ENCODE data around the gene SNX21. TPM values are rescaled to one million over a fixed set of nuclear protein-coding genes. Genes with fewer than 3 reads are reported as not detected.
"Not testable (repeated sequence)": the region's sequence is repeated elsewhere in the genome, so short reads cannot be mapped to it uniquely, and the experiment has no call there.

Gene SNX21
- polyA plus RNA-seq, 4 donors, result 11.3 to 22.4 (median 17.5) TPM

DNA sequence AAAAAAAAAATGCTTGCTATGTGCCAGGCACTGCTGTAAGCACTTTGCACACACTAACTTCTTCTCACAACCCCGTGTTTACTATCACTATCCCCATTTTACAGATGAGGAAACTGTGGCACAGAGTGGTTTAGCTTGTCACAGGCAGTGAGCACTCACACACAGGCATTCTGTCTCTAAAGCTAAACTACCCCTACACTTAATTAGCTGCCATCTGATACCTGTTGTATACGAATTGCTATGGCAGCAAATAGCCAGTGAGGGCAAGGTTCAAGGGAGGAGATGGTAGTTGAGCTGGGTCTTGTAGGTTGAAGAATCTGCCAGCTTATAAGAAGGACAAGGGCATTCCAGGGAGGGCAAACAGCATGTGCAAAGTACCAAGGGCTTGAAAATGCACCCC is 11.7 kb upstream of the SNX21 start:
- no peak for DNase-seq (ENCODE audit: low read depth in 4 of 4, low spot score in 2 of 4)

DNA sequence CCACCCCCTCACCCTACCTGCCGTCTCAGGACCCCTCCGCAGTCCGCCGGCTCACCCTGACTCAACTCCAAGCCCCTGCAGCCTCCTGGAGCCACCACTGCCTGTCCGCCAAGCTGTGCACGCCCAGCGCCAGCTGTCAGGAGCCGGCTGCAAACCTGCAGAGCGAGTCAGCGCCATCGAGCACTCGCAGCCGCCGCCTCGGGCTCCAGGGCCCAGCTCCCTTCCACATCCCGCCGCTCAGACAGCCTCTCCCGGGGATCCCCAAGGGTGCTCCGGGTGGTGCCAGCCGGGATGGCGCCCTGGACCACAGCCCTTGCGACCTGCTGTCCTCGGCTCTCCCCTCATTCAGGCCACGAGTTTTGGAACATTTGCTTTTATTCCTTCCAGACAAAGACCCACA is 10.7 kb upstream of the SNX21 start:
- no peak for DNase-seq (ENCODE audit: low read depth in 4 of 4, low spot score in 2 of 4)

DNA sequence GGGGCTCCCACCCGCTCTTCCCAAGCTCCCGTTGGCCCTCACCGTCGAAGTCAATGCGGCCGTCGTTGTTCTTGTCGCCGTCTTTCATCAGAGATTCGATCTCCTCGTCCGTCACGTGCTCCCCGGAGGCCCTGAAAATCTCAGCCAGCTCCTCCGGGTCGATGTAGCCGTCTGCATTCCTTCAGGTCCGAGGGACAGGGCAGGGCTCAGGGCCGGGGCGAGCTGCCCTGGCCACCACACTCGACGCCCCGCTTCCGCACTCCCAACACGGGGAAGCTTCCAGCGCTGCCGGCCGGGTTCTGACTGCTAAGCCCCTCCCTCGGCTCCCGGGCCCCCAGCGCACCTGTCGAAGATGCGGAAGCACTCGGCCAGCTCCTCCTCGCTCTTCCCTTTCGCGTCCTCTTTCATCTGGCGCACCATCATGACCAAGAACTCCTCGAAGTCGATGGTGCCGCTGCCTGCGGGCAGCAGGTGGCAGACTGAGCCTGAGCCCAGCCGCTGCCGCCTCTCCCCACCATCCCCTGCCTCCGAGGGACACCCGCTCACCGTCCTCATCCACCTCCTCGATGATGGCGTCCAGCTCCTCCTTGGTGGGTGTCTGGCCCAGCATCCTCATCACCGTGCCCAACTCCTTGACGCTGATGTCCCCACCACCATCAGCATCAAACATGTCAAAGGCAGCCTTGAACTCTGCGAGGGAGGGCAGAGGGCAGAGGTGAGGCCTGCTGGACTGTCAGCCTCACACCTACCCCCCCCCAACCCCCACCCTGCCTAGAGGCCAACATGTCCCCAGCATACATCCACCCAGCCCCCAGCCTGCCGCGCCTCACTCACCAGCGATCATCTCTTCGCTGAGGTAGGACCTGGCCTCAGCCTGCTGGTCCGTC is 9.4 kb upstream of the SNX21 start:
- DNase-seq (ENCODE audit: low read depth in 4 of 4, low spot score in 2 of 4), result no peak

DNA sequence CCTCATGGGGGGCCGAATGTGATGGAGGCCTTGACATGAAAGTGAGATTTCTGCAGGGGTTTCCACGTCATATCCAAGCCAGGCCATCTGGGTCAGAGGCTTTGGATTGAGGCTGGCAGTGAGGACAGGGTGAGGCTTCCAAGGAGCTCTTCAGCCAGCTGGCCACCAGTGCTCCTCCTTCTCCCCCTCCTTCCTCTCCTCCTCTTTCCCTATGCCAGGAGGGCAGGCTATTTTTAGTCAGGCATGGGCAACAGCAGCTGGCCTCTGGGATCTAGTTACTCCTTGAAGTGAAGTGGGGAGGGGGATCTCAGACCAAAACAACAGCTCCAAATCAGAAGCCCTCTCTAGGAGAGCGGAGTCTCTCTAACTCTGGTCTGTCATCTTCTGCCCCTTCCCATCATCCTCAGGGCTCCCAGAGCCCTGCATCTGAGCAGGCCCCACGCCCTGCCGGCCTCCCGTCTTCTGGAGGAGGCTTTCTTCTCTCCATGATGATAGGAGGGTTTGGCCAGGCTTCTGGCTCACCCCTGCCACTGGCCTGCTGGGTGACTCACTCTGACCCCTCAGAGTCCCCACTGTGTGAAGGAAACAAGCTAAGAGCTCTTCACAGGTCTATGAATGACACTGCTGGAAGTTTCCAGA is 7.1 kb upstream of the SNX21 start:
- no peak for DNase-seq (ENCODE audit: low read depth in 4 of 4, low spot score in 2 of 4)

DNA sequence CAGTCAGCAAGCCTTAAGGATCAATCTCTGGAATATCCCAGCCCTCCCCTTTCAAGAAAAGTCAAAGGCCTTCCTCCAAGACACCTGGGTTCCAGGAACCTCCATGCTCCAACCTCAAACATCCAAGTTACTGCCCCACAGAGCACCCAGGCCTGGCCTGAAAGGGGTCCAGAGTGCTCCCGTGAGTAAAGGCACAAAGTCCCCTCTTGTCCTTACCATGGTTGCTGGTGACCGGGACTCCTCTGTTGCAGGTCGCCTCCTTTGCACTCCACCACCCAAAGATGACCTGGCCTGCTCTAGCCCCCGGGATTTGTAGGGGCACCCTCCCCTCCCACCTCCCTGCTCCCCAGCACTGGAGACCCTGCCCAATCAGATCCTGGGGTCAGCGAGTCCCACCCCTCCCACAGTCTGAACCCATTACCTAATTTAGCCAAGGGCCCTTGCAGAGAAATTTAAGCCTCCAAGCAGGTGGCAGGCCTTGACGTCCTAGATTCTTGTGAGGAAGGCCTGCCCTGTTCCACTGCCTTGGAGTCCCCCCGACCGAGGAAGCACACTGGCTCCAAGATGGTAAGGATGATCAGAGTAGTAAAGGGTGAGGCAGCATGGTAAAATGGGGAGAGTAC is 6.5 kb upstream of the SNX21 start, which contains the start of gene TNNC2:
TNNC2 (minus strand) TSS at position 283 of the 623 bp plus-strand sequence; CDS start at position 219, 64 bp downstream.
- no peak for DNase-seq (ENCODE audit: low read depth in 4 of 4, low spot score in 2 of 4)

DNA sequence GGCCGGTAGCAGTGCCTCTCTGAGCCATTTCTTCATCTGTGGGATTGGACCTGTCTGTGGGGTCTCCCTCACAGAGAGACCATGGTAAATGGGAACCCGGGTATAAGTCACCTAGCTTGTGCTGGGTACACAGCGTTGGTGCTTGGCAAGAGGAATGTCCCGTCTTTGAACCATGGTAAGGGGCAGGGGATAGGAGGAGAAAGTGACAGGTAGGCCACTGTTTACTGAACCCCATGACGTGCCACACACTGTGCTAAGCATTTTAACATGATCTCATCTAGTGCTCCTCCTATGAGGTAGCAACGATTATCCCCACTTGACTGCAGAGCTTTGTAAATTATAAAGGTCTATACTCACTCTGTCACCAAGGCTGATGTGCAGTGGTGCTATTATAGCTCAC is 5.9 kb upstream of the SNX21 start:
- DNase-seq (ENCODE audit: low read depth in 4 of 4, low spot score in 2 of 4), result no peak

DNA sequence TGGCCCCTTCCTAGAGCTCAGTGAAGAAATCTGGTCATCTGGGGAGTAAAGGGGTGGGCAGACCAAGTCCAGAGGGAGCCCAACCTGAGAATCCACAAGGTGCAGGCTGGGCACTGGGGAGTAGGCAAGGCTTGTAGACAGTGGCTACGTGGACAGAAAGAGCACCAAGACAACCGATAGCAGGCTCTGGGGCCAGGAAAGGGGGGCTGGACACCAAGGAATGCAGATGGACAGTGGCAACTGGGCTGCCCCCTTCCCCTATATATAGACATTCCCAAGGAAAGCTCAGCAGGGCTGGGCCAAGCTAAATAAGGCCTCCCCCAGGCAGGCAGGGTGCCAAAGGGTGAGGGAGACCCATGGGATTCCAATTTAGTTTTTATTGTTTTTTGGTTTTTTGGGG is 5.0 kb upstream of the SNX21 start:
- DNase-seq (ENCODE audit: low read depth in 4 of 4, low spot score in 2 of 4), result no peak

DNA sequence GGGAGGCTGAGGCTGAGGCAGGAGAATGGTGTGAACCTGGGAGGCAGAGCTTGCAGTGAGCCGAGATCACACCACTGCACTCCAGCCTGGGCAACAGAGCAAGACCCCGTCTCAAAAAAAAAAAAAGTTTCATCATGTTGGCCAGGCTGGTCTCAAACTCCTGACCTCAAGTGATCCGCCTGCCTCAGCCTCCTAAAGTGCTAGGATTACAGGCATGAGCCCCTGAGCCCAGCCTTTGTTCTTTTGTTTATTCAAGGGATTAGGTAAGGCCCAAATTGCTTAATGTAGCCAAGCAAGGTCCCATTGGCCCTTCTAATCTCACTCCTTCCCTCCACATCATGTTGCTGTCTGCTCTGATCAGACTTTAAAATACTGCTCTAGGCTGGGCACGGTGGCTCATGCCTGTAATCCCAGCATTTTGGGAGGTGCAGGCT is 3.9 kb upstream of the SNX21 start:
- DNase-seq (ENCODE audit: low read depth in 4 of 4, low spot score in 2 of 4), result not testable (repeated sequence)

DNA sequence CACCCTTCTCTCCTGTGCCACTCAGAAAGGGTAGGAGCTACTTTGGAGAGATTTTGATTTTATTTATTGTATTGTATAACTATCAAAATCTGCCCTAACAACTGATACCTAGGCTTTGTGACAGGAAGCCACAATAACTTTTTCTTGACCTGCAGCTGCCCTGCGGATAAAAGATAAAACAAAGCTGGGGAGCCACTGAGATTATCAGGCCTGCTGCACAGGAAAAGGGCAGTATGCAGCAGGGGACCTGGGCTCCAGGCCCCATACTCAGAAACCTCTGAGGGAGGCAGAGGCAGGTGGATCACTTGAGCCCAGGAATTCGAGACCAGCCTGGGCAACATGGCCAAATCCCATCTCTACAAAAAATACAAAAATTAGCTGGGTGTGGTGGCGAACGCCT is 980 bp upstream of the SNX21 start:
- DNase-seq (ENCODE audit: low read depth in 4 of 4, low spot score in 2 of 4), result no peak

DNA sequence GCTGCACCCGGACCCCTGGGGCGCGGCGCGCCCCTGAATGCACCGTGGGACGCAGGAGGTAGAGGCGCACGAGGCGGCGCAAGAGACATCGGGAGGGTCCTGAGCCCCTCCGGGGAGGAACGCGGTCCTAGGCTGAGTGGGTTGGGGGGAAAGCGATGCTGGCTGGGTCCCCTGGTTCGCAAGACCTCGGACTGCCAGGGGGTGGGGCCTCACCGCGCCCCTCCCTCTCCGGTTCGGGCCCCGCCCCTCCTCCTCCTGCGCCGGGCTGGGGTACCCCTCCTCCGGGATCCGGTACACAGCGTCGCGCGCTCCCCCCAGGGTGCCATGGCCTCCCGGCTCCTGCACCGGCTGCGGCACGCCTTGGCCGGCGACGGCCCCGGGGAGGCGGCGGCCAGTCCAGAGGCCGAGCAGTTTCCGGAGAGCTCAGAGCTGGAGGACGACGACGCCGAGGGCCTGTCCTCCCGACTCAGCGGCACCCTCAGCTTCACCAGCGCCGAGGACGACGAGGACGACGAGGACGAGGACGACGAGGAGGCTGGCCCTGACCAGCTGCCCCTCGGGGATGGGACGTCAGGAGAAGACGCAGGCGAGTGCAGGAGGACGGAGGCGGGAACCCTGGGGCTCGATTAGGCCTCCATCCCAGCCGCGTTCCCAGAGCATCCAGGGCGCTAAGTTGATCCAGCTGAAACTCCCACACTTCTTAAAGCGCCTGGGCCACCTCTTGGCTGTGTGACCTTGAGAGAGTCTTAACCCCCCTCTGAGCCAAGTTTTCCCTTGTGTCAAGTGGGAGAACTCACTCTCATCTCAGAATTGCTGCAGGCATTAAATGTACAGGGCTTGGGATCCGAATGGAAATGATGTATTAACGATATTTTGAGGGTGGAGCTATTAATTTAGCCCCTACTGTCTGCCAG is 541 bp downstream of the SNX21 start:
- peak in 3 of 4 donors; percentile 62 to 77 (median 75) for DNase-seq (ENCODE audit: low read depth in 4 of 4, low spot score in 2 of 4)

DNA sequence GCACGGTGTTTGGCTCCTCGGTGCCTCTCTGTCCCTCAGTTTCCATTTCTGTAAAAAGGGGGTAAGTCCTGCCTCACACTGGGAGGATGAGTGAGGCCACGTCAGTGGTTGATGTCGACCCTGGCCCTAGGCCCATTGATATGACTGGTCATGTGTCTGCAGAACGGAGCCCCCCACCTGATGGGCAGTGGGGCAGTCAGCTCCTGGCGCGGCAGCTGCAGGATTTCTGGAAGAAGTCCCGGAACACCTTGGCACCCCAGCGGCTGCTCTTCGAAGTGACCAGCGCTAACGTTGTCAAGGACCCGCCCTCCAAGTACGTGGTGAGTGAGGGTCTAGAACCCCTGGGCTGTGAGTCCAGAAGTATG is 1.2 kb downstream of the SNX21 start:
- no peak for DNase-seq (ENCODE audit: low read depth in 4 of 4, low spot score in 2 of 4)

DNA sequence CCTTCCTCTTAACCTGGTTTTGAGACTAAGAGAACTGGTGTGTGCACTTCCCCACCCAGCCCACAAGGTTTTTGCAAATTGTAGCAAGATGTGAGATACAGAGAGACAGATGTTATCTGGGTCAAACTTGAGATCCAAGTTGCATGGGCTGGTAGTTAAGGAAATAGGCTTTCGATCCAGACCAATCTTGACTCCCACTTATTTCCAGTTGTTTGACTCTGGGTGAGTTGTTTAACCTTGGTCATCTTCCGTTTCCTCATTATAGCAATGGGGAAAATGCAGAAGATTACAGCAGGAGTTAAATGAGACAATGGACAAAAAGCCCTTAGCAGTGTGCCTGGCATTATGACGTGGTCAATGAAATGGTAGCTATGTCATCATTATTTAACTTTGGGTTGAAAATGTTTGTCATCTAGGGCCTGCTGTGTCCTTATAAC is 1.7 kb downstream of the SNX21 start:
- DNase-seq (ENCODE audit: low read depth in 4 of 4, low spot score in 2 of 4), result no peak

DNA sequence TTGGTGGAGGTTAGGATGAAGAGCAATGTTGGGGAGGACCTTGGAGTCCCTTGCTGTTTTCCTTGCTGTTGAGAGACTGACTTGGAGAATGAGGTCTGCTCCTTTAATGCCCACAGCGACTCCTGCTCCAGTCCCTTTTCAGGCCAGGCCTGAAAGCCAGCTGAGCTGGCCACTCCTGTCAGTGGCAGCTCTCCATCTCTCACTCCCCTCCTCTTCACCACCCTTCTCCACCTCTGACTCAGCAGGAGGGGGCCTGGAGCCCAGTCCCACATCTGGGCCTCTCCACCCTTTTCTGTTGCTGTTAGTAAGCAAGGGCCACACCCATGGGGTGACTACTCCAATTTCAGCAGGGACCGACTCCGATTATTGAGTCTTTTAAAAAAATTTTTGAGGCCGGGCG is 2.2 kb downstream of the SNX21 start:
- DNase-seq (ENCODE audit: low read depth in 4 of 4, low spot score in 2 of 4), result no peak

DNA sequence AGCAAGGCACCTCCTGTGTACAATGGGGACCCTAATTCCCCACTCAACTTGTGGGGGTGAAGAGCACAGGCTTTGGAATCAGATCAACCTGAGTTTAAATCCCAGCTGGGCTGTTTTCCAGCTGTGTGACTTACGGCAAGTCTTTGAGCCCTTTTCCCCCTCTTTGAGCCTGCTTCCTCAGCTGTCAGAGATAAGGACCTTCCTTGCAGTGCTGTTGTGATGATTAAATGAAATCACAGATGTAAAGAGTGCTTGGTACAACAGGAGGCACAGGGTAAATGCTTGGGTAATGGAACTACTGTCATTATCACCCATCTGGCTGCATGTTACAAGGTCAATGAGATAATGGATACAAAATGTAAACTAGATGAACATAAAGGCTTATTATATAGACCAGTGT is 3.2 kb downstream of the SNX21 start:
- no peak for DNase-seq (ENCODE audit: low read depth in 4 of 4, low spot score in 2 of 4)

DNA sequence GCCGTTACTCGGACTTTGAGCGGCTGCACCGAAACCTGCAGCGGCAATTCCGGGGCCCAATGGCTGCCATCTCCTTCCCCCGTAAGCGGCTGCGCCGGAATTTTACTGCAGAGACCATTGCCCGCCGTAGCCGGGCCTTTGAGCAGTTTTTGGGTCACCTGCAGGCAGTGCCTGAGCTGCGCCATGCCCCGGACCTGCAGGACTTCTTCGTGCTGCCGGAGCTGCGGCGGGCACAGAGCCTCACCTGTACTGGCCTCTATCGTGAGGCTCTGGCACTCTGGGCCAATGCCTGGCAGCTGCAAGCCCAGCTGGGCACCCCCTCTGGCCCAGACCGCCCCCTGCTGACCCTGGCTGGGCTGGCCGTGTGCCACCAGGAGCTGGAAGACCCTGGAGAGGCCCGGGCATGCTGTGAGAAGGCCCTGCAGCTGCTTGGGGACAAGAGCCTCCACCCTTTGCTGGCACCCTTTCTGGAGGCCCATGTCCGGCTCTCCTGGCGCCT is 7.2 kb downstream of the SNX21 start:
- no peak for DNase-seq (ENCODE audit: low read depth in 4 of 4, low spot score in 2 of 4)

DNA sequence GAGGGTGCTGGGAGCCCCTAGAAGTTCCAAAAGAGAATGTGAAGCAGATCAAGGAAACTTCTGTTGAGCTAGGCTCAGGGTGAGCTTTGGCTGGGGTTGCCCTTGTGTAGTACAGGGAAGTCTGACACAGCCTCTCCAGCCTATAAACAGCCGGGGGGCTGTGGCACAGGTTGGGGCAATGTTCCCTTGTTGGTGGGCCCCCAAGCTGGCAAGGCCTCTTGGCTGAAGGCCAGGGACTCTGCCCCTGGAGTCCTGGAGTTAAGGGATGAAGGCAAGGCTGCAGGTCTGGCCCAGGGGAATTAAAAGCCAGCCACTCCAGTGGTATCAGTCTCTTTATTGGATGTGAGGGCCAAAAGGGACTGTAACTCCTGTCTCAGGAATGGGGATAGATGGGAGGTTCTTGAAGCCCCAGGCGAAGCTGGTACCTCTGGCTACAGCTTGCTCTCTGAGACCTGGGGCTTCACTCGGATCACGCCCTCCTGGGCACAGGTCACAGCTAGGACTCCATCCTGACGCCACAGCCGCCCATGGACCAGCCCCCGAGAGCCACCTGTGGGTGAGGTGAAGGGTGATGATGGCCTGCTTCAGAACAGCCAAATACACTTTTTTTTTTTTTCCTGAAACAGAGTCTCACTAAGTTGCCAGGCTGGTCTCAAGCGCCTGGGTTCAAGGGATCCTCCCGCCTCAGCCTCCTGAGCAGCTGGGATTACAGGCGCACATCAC is 8.0 kb downstream of the SNX21 start:
- DNase-seq (ENCODE audit: low read depth in 4 of 4, low spot score in 2 of 4), result no peak

DNA sequence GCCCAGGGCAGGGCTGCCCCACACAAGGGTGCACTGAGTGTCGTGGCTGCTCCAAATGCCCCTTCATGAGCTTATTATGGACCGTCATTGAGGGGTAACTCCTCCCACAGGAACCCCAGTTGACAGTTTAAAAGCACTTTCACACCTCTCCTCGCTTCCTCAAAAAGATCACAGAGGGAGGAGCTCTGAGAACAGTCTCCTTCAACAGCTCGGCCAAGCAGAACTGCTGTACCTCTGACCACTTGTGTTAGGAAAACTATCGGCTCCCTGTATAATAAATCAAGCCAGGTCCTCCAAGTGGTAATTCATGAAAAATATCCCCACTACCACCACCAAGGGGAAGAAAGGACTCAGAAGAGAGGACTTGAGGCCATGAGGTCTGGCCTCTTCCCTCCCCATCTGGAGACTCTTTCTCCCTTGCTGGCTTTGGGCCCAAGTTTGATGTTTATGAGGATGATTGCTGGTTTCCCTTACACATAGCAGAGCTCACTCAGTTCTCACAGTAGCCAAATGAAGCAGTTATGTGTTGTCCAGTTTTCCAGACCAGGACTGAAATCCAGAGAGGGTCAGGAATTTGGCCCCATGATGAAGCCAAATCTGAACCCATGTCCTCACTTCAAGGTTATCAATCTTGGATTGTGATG is 8.7 kb downstream of the SNX21 start:
- DNase-seq (ENCODE audit: low read depth in 4 of 4, low spot score in 2 of 4), result no peak

DNA sequence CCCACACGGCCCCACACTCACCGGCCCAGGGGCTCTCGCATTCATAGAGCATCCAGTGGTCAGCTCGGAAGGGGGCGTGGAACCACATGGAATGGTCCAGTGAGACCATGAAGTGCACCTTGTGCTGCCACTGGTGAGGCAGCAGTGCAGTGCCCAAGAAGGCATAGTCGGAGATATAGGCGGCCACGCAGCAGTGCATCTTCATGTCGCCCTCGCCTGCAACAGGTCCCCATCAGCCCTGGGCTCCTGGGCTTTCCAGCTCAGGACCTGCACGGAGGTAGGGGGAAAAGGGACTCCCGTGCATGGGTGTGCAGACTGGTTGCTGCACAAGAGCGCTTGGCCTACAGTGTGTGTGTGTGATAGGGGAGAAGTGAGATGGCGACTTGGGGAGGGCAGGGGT is 9.9 kb downstream of the SNX21 start:
- DNase-seq (ENCODE audit: low read depth in 4 of 4, low spot score in 2 of 4), result no peak

DNA sequence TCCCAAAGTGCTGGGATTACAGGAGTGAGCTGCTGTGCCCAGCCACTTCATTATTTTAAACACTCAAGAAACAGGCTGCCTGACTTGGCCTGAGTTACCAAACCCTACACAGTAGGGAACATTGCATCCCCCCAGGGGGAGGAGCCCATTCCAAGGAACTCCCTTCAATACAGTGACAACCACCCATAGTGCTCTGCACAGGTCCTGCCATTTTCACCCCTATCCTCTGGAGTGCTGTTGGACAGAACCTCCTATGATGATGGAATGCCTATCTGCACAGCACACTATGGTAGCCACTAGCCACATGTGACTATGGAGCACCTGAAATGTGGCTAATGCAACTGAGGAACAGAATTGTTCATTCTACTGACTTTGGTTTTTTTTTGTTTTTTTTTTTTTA is 11.9 kb downstream of the SNX21 start:
- no peak for DNase-seq (ENCODE audit: low read depth in 4 of 4, low spot score in 2 of 4)
